ENCODE measurements around the gene GRIN1.

The GRIN1 gene

GRCh38 chr9:137166380-137167229 lies 27.7 kb downstream of the GRIN1 start:
- DNase-seq: no peak

DNA sequence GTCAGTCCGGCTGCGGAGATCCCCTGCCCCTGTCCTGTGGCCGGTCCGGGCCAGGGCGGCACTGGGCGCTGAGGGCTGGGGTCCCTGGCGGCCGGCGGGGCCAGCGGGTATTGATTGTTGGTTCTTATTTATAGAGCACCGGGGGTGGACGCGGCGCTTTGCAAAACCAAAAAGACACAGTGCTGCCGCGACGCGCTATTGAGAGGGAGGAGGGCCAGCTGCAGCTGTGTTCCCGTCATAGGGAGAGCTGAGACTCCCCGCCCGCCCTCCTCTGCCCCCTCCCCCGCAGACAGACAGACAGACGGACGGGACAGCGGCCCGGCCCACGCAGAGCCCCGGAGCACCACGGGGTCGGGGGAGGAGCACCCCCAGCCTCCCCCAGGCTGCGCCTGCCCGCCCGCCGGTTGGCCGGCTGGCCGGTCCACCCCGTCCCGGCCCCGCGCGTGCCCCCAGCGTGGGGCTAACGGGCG lies 28.4 kb downstream of the GRIN1 start:
- no peak for DNase-seq

- DNase-seq: no peak
Measured at GRCh38 chr9:137167747-137168572, 29.0 kb downstream of the GRIN1 start.

DNA sequence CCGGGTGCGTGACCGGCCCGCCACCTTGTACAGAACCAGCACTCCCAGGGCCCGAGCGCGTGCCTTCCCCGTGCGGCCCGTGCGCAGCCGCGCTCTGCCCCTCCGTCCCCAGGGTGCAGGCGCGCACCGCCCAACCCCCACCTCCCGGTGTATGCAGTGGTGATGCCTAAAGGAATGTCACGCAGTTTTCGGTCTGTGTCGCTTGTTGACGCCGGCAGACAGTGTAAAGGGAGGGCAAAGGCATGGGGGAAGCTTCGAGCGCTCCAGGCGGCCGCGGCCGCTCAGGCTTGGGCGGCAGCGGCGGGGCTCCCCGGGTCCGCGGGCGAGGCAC lies 29.6 kb downstream of the GRIN1 start:
- DNase-seq: no peak

- no peak for DNase-seq
Measured at GRCh38 chr9:137168904-137169856, 30.2 kb downstream of the GRIN1 start.

DNA sequence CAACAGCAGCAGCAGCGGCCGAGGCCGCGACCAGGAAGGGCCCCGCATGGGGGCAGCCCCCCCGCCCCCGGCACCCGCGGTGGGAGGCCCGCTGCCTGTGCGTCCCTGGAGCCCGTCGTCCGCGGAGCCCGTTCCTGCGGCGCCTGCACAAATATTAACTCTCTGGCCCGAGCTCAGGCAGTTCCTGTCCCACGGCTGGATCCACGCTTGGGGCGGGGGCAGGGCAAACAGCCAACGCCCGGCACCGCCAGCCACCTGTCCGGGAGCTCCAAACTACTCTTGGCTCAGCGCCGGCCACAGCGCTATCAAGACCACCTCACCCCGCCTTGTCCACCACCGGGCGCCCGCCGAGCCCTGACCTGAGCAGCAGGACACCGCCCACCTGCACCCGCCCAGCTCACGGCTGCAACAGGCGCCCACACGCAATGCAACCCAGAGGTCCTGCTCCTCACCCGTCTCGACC lies 31.0 kb downstream of the GRIN1 start, which contains the start of gene LRRC26:
LRRC26 (minus strand) TSS at position 156 of the 463 bp plus-strand sequence; CDS start at position 48, 108 bp downstream.
- DNase-seq: no peak

DNA sequence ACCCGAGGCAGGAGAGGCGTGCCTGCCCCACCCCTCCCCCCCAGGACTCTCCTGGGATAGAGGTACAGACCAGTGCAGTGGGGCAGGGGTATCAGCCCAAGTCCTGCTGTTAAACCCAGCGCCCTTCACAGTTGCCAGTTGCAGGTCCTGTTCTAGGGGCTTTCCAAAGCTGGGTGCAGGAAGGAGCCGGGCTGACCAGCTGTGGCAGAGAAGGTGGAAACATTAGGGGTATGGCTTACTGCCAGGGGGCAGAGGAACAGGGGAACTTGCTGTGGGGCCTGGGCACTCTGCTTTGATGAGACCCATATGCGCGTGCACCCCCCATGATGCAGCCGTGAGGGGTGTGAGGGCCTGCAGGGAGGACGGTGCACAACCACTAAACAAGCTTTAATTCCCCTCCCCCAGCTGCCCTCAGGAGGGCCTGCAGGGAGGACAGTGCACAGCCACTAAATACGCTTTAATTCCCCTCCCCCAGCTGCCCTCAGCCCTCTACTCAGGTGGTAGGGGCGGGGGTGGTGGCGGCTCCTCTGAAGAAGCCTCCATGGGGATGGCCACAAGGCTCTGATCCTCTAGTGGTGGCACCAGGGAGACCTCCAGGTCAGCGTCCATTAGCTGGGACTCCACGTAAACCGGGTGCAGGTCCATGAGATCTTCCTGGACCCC lies 31.7 kb downstream of the GRIN1 start:
- DNase-seq: no peak

- no peak for DNase-seq
Measured at GRCh38 chr9:137171149-137171900, 32.4 kb downstream of the GRIN1 start.

- no peak for DNase-seq
Measured at GRCh38 chr9:137172901-137173795, 34.2 kb downstream of the GRIN1 start.

DNA sequence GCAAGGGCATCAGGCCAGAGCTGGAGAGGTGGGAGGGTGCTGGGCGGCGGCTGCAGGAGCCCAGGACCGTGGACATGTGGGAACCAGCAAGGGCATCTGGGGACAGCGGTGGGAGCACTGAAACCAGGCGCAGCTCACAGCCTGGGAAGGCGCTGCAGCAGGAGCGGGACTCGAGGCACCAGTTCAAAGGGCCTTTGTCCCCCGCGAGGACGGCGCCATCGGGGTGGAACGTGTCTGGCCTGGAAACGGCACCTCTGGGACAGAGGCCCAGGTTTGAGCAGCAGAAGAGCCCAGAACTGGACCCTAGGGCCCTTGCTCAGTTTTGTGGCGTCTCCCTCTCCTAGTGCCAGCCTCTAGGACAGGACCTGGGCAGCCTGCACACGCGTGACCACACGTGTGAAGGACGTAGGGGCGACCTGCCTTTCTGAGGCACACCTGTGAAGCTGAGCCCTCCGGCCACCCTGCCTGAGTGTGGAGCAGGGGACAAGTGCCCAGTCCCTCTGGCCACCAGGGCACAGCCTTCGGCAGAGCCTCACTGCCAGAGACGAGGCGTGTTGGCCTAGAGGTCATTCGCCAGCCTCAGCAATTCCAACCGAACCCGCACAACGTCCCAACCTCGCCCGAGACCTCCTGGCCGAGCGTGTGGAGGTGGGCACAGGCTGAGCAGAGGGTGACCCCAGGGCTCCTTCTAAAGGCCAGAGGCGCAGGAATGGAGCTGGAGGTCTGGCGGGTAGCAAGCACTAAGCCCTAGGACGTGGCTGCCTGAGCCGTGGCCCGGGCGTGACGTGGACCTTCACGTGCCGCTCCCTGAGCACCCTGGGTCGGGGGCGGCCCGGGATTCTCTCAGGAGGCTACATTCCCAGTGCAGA lies 35.1 kb downstream of the GRIN1 start:
- no peak for DNase-seq

- DNase-seq: no peak
Measured at GRCh38 chr9:137174722-137175293, 35.9 kb downstream of the GRIN1 start.

DNA sequence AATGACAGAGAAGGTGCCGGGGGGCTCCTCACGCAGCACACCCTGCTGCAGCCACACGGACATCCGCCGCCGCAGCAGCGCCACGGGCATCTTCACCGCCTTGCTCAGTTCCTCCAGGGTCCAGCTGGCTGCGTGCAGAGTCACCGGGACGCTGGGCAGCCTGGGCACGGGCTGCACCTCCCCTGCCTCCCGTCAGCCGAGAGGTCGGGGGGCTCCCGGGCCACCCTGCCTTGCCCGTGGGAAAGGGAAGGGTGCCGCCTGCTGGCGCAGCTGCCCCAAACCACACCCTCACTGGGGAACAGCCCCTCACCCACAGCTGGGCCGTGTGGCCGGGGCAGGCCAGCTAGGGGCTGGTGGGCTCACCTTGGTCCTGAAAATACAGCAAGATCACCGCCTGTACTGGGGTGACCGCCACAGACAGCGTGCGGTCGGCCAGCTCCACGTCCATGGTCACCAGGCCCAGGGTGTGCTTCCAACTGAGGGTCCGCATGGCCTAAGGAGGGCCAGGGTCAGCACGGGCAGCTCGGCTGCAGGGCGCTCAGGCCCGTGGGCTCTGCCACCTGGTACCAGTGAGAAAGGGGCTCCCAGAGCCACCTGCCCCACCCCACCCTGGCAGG lies 36.5 kb downstream of the GRIN1 start:
- DNase-seq: no peak

GRCh38 chr9:137176302-137177182 lies 37.6 kb downstream of the GRIN1 start:
- no peak for DNase-seq

GRCh38 chr9:137178201-137178938 lies 39.4 kb downstream of the GRIN1 start:
- no peak for DNase-seq

DNA sequence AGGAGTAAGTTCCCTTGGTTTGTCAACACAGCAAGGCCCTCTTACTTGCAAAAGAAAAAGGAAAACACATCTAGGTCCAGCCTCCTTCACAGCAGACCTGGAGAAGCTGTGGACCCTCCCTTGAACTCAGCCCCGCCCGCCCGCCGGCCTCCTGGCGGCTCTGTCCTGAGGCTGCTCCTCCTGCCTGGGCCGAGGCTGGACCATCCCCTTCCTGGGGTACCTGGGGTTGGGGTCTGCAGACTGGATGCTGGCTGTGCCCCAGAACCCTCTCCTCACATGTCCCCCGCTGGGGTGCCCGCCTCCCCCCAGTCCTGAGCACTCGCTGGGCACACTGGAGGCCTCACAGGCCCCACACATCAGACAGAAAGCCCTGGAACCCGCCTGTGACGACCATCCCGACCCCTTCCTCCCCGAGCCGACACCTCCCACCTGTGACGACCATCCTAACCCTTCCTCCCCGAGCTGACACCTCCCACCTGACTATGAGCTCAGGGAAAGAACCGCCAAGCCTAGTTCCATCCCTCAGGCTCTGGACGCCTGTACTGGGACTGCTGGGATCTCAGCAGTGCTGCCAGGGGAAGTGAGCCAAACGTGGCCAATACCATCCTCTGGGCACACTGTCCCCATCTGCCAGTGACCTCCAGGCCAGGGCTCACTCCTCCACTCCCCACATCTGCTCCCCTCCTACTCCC lies 40.1 kb downstream of the GRIN1 start:
- DNase-seq: no peak

DNA sequence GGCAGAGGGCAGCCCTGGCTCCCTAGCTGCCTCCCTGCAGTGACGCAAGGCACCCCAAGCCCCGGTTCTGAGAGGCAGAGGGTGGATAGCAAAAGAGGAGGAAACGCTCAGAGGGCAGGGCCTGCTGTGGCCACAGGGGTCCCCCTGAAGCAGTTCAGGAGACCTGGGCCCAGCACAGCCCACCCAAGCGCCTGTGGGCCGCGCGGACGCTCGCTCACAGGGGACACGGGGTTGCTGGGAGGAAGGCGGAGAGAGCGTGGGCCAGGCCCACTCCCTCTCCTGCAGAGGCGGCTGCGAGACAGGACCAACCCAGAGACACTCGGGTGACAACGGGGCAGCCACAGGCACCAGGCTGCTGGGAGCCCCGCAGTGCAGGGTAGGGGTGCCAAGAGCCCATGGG lies 40.8 kb downstream of the GRIN1 start:
- DNase-seq: no peak

All from bone marrow (tissue), 2 donors.